Activated CD4-positive, alpha-beta T cell treated with anti-CD3 and anti-CD28 coated beads for 36 hours (primary cell): ENCODE data around the gene AMIGO3. TPM values are rescaled to one million over a fixed set of nuclear protein-coding genes. Genes with fewer than 3 reads are reported as not detected.

Experiments used
- ATAC-seq: fragments of 200-7000 bp; cut with Tn5 transposase; one replicate; pipeline ENCODE4 v1.10.0; 2021; ENCODE audit warnings: mild to moderate bottlenecking, moderate library complexity
- CTCF ChIA-PET: fragments of 350-600 bp; sonication (Branson Sonifier 250); formaldehyde crosslinking; loops from one replicate; lab custom pipeline; 2021; ENCODE audit warnings: antibody characterized with exemption; lab: Charles Lee
- POLR2A ChIA-PET: fragments of 350-600 bp; sonication (Branson Sonifier 250); formaldehyde crosslinking; loops from one replicate; lab custom pipeline; 2021; ENCODE audit warnings: antibody characterized with exemption, inconsistent platforms; lab: Charles Lee
- DNase-seq: peaks from one replicate; pipeline ENCODE4 v3.0.0-alpha.2; 2020
- H3K27ac Mint-ChIP-seq: one replicate; pipeline ENCODE4 v1.8.0; 2021; ENCODE audit warnings: mixed read lengths
- H3K27me3 Mint-ChIP-seq: one replicate; pipeline ENCODE4 v1.8.0; 2021; ENCODE audit warnings: mixed read lengths
- H3K36me3 Mint-ChIP-seq: one replicate; pipeline ENCODE4 v1.8.0; 2021; ENCODE audit warnings: low read depth, mixed read lengths
- H3K4me1 Mint-ChIP-seq: one replicate; pipeline ENCODE4 v1.8.0; 2021; ENCODE audit warnings: mixed read lengths
- H3K4me3 Mint-ChIP-seq: one replicate; pipeline ENCODE4 v1.8.0; 2021; ENCODE audit warnings: mild to moderate bottlenecking, moderate library complexity, mixed read lengths
- H3K9me3 Mint-ChIP-seq: one replicate; pipeline ENCODE4 v1.8.0; 2021; ENCODE audit warnings: low read depth, mixed read lengths
- intact Hi-C, 2 experiments: fragments of 100-400 bp; cut with DNase I in 1 of 2; cut with micrococcal nuclease in 1 of 2; formaldehyde crosslinking; loops; one replicate each; pipeline versions ENCODE4 v1.14.2 to v1.15.1; 2022 to 2024; cut with DNase I, micrococcal nuclease
- total RNA-seq, 2 experiments: library from RNA; stranded (reverse); gene quantifications; one replicate each; pipeline ENCODE4 v1.2.3, GENCODE V29; 2021

The AMIGO3 gene
- total RNA-seq, 2 experiments from 2014 or later, result 0.07 TPM; not detected in 1

DNA sequence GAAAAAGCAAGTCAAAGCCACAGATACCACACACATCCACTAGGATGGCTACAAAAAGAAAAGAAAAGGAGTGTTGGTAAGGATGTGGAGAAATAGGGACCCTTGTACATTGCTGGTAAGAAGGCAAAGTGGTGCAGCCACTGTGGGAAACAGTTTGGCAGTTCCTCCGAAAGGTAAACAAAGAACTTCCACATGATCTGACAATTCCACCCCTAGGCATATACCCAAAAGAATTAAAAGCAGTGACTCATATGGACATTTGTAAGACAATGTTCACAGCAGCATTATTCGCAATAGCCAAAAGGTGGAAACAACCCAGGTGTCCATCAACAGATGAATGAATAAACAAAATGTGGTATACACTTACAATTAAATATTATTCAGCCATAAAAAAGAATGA is 26.5 kb upstream of the AMIGO3 start:
- Mint-ChIP-seq H3K27me3 (no peaks in the 10 kb centered on the region), H3K27ac (no peak overlapping the region), H3K4me1 (no peaks in the 10 kb centered on the region), H3K4me3 (no peak overlapping the region), H3K36me3 (peaks cover 10% of the 10 kb centered on the region), H3K9me3 (no peaks in the 10 kb centered on the region)
- no peak for DNase-seq
- ChIA-PET POLR2A (no interaction called here), CTCF (no interaction called here)
- intact Hi-C loops, result no loop called here
- ATAC-seq, result no peak

DNA sequence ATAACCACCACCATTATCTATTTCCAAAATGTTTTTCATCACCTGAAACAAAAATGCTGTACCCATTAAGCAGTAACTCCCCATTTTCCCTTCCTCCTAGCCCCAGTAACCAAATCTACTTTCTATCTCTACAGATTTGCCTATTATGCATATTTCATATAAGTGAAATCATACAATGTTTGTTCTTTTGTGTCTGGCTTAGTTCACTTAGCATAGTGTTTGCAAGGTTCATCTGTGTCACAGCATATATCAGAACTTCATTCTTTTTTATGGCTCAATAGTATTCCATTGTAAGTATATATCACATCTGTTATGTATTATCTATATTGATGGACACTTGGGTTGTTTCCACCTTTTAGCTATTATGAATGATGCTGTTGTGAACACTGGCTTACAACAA is 20.9 kb upstream of the AMIGO3 start:
- CTCF ChIA-PET, result interaction anchor here (0.7 kb wide), 1 partner anchor 13 kb away, joined by 3 read pairs; no protein-coding TSS in a partner anchor
- ATAC-seq (no peak), DNase-seq (no peak)
- peaks cover 3% of the 10 kb centered on the region for H3K4me1 Mint-ChIP-seq
- H3K27me3 Mint-ChIP-seq, result no peaks in the 10 kb centered on the region
- no peak overlapping the region for H3K4me3 Mint-ChIP-seq
- peaks cover 30% of the 10 kb centered on the region for H3K36me3 Mint-ChIP-seq
- intact Hi-C loops, result no loop called here
- H3K9me3 Mint-ChIP-seq, result no peaks in the 10 kb centered on the region
- H3K27ac Mint-ChIP-seq, result peak overlapping the region; percentile 16
- POLR2A ChIA-PET, result no interaction called here

DNA sequence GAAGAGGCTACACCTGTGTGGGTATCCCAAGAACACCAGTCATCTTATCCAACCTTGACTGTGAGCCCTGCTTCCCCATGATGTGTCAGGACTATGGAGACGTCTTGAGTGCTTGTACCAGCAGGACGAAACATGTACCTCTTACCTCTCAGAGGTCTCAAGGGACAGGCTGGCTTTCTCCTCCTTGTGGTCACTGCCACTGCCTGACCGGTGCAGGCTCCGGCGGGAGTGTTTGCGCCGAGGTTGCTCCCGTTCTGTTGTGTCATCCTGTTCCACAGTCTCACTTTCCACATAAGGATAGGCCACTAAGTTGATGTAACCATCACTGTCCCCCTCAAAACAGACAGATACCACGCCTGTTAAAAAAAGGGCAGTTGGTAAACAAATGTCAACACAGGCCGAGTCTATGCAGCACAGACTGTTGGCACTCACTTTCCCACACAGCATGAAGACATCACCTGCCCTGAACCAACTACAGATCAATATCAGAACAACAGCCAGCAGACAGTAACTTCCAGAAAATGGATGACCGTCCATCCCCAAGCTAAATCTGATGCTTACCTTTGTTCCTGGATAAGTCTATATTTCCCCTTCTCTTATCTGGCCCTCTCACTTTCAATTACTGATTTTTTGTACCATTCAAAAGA is 18.7 kb upstream of the AMIGO3 start:
- H3K27ac Mint-ChIP-seq, result peak overlapping the region; percentile 20
- peaks cover 3% of the 10 kb centered on the region for H3K4me1 Mint-ChIP-seq
- DNase-seq (no peak), ATAC-seq (no peak)
- H3K36me3 Mint-ChIP-seq, result peaks cover 31% of the 10 kb centered on the region
- no peak overlapping the region for H3K4me3 Mint-ChIP-seq
- H3K27me3 Mint-ChIP-seq, result no peaks in the 10 kb centered on the region
- intact Hi-C loops, result no loop called here
- CTCF ChIA-PET, result interaction anchor here (1.0 kb wide), 1 partner anchor 19 kb away, joined by 3 read pairs; no protein-coding TSS in a partner anchor
- H3K9me3 Mint-ChIP-seq, result no peaks in the 10 kb centered on the region
- POLR2A ChIA-PET, result no interaction called here

DNA sequence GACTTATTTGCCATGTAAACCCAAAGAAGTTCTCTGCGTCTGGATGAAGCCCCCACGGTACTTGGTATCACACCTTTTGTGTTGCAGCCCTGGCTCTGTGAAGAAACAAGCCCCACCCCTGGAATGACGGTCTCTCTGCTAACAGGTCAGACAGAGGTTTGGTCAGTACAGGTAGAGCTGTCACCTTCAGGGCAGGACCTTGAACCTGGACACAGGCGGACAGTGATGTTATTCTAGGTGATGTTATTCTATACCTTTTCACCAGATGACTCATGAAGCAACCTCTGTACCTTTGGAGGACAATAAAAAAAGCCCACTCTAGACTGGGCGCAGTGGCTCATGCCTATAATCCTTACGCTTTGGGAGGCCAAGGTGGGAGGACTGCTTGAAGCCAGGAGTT is 15.3 kb upstream of the AMIGO3 start:
- H3K4me1 Mint-ChIP-seq, result peaks cover 3% of the 10 kb centered on the region
- no peak for ATAC-seq
- no peaks in the 10 kb centered on the region for H3K9me3 Mint-ChIP-seq
- no peak overlapping the region for H3K27ac Mint-ChIP-seq
- ChIA-PET POLR2A (no interaction called here), CTCF (interaction anchor here (1.4 kb wide), 1 partner anchor 10 kb away, joined by 5 read pairs; no protein-coding TSS in a partner anchor)
- DNase-seq, result no peak
- intact Hi-C loops, result no loop called here
- H3K27me3 Mint-ChIP-seq, result no peaks in the 10 kb centered on the region
- H3K4me3 Mint-ChIP-seq, result no peak overlapping the region
- H3K36me3 Mint-ChIP-seq, result peaks cover 45% of the 10 kb centered on the region

DNA sequence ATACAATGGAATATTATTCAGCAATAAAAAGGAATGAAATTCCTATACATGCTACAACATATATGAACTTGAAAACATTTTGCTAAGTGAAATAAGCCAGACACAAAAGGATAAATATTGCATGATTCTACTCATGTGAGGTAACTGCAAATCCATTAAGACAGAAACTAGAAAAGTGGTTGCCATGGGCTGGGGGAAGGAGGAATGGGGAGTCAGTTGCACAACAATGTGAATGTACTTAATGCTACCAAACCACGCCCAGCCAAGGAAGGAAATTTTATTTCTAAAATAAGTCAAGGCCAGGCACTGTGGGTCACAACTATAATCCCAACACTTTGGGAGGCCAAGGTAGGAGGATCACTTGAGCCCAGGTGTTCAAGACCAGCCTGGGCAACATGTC is 14.1 kb upstream of the AMIGO3 start:
- CTCF ChIA-PET, result interaction anchor here (0.9 to 1.4 kb wide), 2 partner anchors 11 to 33 kb away, joined by 3 to 5 read pairs; no protein-coding TSS in a partner anchor
- no peak for DNase-seq
- Mint-ChIP-seq H3K27me3 (no peaks in the 10 kb centered on the region), H3K36me3 (peaks cover 43% of the 10 kb centered on the region), H3K4me1 (peaks cover under 1% of the 10 kb centered on the region), H3K9me3 (no peaks in the 10 kb centered on the region), H3K27ac (no peak overlapping the region), H3K4me3 (no peak overlapping the region)
- intact Hi-C loops, result no loop called here
- POLR2A ChIA-PET, result no interaction called here
- ATAC-seq, result no peak

DNA sequence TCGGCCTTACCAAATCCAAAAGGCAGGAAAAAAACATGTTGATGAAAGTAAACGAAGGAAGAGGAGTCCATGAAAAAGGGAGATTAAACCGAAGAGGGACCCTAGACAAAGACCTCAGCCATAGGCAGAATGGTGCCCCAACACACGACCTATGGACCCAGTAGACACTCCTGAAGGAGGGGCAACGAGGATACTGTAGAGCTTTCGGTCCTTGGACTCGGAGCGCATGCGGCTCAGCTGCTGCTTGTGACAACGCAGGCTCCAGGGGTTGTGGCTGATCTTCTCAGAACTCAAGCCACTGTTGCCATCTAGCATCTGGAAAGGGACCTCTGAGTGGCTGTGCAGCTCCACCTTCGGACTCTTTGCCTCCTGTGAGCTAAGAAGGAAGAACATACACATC is 13.1 kb upstream of the AMIGO3 start:
- ChIA-PET POLR2A (no interaction called here), CTCF (no interaction called here)
- Mint-ChIP-seq H3K4me3 (no peak overlapping the region), H3K27me3 (no peaks in the 10 kb centered on the region), H3K4me1 (no peaks in the 10 kb centered on the region), H3K36me3 (peaks cover 34% of the 10 kb centered on the region), H3K27ac (no peak overlapping the region), H3K9me3 (no peaks in the 10 kb centered on the region)
- ATAC-seq (no peak), DNase-seq (no peak)
- intact Hi-C loops, result no loop called here

DNA sequence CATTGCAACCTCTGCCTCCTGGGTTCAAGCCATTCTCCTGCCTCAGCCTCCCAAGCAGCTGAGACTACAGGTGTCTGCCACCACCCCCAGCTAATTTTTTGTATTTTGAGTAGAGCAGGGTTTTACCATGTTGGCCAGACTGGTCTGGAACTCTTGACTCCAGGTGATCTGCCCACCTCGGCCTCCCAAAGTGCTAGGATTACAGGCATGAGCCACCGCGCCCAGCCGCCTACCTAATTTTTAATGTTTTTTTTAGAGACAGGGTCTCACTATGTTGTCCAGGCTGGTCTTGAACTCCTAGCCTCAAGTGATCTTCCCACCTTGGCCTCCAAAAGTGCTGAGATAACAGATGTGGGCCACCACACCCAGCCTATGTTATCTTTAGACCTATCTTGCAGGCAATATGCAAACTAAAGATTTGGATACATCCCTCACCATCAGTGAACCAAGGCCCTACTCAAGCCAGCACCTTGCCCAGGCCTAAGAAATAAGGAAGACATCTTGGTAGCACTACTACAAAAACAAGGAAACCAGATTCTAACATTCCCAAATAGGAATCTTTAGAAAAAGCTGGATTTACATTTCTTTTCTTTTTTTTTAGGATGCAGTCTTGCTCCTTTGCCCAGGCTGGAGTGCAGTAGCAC is 10.6 kb upstream of the AMIGO3 start:
- intact Hi-C loops, result loop anchor here (10.0 kb wide), 2 partner anchors 175 to 565 kb away; partner anchors contain the start of genes HYAL3 (in 1 of the 2), IFRD2 (in 1 of the 2), MST1R (in 1 of the 2) and NAA80 (in 1 of the 2)
- Mint-ChIP-seq H3K36me3 (peaks cover 23% of the 10 kb centered on the region), H3K4me1 (no peaks in the 10 kb centered on the region), H3K9me3 (no peaks in the 10 kb centered on the region), H3K27ac (no peak overlapping the region), H3K4me3 (no peak overlapping the region), H3K27me3 (no peaks in the 10 kb centered on the region)
- POLR2A ChIA-PET, result no interaction called here
- CTCF ChIA-PET, result interaction anchor here (0.6 to 0.7 kb wide), 3 partner anchors 10 to 534 kb away, joined by 3 to 4 read pairs (median 3); no protein-coding TSS in a partner anchor
- DNase-seq (no peak), ATAC-seq (no peak)

DNA sequence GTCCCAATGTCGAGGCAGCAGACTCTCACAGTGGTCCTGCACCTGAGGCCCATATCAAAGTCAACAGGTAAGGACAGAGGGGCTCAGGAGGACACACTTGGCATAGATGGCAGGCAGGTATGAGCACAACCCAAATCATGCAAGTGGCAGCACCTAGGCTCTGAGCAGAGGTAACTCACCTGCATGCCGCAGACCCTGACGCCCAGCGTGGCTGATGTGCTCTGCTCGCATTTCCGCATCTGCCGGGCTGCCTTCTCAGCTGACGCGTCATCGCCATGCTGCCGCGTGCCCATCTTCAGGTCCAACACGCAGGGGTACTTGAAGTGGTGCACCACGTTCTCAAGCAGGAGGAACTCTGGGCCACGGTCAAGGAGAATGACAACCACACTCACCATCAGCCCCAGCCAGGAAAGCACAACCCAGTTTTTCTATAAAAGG is 8.5 kb upstream of the AMIGO3 start:
- no peak for ATAC-seq
- H3K27me3 Mint-ChIP-seq, result no peaks in the 10 kb centered on the region
- ChIA-PET POLR2A (no interaction called here), CTCF (interaction anchor here (0.6 kb wide), 1 partner anchor 12 kb away, joined by 3 read pairs; no protein-coding TSS in a partner anchor)
- intact Hi-C loops, result loop anchor here (10.0 kb wide), 2 partner anchors 177 to 567 kb away; partner anchors contain the start of genes HYAL3 (in 1 of the 2), IFRD2 (in 1 of the 2), MST1R (in 1 of the 2) and NAA80 (in 1 of the 2)
- peaks cover 15% of the 10 kb centered on the region for H3K36me3 Mint-ChIP-seq
- no peak overlapping the region for H3K27ac Mint-ChIP-seq
- no peak overlapping the region for H3K4me3 Mint-ChIP-seq
- DNase-seq, result no peak
- no peaks in the 10 kb centered on the region for H3K9me3 Mint-ChIP-seq
- H3K4me1 Mint-ChIP-seq, result peaks cover 3% of the 10 kb centered on the region

DNA sequence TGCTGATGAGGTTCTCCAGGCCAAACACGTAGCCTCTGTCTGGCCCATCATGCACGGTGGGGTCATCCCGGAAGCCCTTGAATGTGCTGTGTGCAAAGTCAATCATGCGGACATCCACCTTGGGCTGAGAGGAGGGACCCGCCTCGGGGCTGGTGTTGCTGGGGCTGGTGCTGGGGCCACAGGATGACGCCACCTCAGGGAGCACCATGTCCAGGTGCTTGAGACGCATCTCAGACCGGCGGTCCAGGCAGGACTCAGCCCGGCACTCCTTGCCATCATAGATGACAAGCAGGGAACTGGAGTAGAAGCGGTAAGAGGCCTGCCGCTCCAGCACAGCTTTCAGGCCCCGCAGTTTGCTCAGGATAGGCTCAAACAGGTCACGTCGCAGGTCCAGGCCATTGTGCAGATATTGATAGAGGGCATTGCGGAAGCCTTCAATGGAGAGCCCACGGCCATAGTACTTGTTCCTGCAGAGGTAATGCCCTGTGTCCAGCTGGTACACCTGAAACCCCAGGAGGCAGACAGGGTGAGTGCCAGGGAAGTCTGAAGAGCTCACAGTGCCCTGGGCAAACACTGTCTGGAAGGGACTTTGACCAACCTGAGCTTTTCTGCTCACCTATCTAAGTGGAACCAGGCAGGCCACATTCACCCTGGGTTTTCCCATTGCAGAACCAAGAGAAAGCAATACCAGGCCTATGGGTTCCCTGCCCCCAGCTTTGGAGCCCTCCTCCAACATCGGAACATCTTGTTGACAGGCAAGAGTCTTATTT is 7.9 kb upstream of the AMIGO3 start:
- DNase-seq, result no peak
- Mint-ChIP-seq H3K36me3 (peaks cover 15% of the 10 kb centered on the region), H3K4me3 (no peak overlapping the region), H3K9me3 (no peaks in the 10 kb centered on the region), H3K27me3 (no peaks in the 10 kb centered on the region), H3K27ac (no peak overlapping the region), H3K4me1 (peaks cover 8% of the 10 kb centered on the region)
- ATAC-seq, result no peak
- CTCF ChIA-PET, result interaction anchor here (0.6 kb wide), 1 partner anchor 13 kb away, joined by 3 read pairs; no protein-coding TSS in a partner anchor
- POLR2A ChIA-PET, result no interaction called here
- intact Hi-C loops, result loop anchor here (10.0 kb wide), 2 partner anchors 177 to 567 kb away; partner anchors contain the start of genes HYAL3 (in 1 of the 2), IFRD2 (in 1 of the 2), MST1R (in 1 of the 2) and NAA80 (in 1 of the 2)

DNA sequence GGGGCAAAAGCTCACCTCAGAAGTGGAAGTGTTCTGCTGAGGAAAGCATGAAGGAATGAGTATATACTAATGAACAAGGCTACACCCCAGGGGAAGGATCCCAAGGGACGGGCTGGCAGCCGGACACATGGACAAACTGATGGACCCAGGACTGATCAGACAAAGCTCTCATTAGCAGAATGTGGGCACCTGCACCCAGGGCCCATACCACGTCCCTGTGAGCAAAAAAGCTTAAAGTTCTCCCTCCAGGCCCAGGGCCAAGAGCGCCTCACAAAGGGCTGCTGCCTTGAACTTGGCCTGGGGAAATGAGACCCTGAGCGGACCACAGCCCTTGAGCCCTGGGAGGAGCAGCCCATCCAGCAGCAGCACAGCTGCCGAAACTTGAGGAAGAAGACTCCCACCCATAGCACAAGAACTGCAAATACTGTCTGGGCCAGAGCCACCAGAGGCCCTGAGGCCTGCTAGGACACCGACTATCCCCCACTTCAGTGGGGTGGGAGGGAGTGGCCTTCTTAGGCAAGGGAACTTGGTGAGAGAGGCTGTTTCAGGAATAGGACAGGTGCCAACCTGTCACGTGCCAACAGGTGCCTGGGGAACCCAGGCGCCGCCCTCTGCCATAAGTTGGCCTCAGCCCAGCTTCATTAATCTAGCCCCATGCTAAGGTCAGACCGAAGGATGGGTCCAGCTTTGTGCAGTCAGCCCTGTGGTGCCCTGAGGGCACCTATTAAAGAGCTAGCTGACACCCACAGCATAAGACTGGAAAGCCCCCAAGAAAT is 6.6 kb upstream of the AMIGO3 start:
- H3K27me3 Mint-ChIP-seq, result no peaks in the 10 kb centered on the region
- ATAC-seq (no peak), DNase-seq (no peak)
- no peaks in the 10 kb centered on the region for H3K9me3 Mint-ChIP-seq
- H3K4me3 Mint-ChIP-seq, result no peak overlapping the region
- peaks cover 9% of the 10 kb centered on the region for H3K4me1 Mint-ChIP-seq
- H3K27ac Mint-ChIP-seq, result no peak overlapping the region
- intact Hi-C loops, result loop anchor here (10.0 kb wide), 2 partner anchors 179 to 569 kb away; partner anchors contain the start of genes HYAL3 (in 1 of the 2), IFRD2 (in 1 of the 2), MST1R (in 1 of the 2) and NAA80 (in 1 of the 2)
- POLR2A ChIA-PET, result no interaction called here
- peaks cover 17% of the 10 kb centered on the region for H3K36me3 Mint-ChIP-seq
- CTCF ChIA-PET, result interaction anchor here (1.2 kb wide), 1 partner anchor 77 kb away, joined by 4 read pairs; the partner anchor contains the start of gene INKA1
